H1 (cell line): ENCODE data around the gene NDUFB10. TPM values are rescaled to one million over a fixed set of nuclear protein-coding genes. Genes with fewer than 3 reads are reported as not detected.

Experiments used
- RAD21 ChIP-seq, 2 experiments: IDR thresholded peaks in 1 of 2; conservative IDR thresholded peaks in 1 of 2; 2 replicates each; pipeline ENCODE4 v1.6.1; 2011; ENCODE audit warnings: low read depth in 2 of 2, low read length in 2 of 2, improper control_type of control experiment in 1 of 2, inconsistent platforms in 1 of 2, mild to moderate bottlenecking in 1 of 2, moderate library complexity in 1 of 2
- polyA plus RNA-seq, 7 experiments: library from polyadenylated mRNA; depleted of rRNA in 3 of 7; stranded (reverse) in 5 of 7; unstranded in 2 of 7; fragments of >200 nt in 5 of 7; fragments of 200-250 nt in 2 of 7; gene quantifications; 1 replicate in 5 of 7; 2 replicates in 1 of 7; 4 replicates in 1 of 7; pipeline versions ENCODE4 v1.2.1 to v1.2.3, GENCODE V29; 2011 to 2013; ENCODE audit warnings: missing spikeins in 2 of 7, mixed read lengths in 2 of 7
- total RNA-seq: library from RNA; stranded (reverse); fragmentation: NEBNext Ultra II Directional; extraction: Animal tissue kit (Norgen Biotek cat#: 25700); gene quantifications from 2 replicates; pipeline ENCODE4 v1.2.1, GENCODE V29; 2021

The NDUFB10 gene
- total and polyA plus RNA-seq, 2 of the 8 experiments (the other 6 are each of a cell fraction or from before 2014, with no cell fraction given) = 183 to 194 TPM

- TF ChIP-seq RAD21 (IDR thresholded peaks at IDR 0.05 in 1 of 2, conservative IDR thresholded peaks at IDR 0.05 in 1 of 2; ENCODE audit: low read depth in 2 of 2, low read length in 2 of 2) = no peak
Measured at GRCh38 chr16:1989209-1990100, 30.1 kb downstream of the NDUFB10 start, which contains the start of gene SYNGR3 (continued).
